GM18502 (cell line): ENCODE data around the gene MUC5B.
"Not testable (repeated sequence)": the region's sequence is repeated elsewhere in the genome, so short reads cannot be mapped to it uniquely, and the experiment has no call there.

ENCODE experiments used
- ATAC-seq: cut with Tn5 transposase; IDR thresholded peaks from one replicate; pipeline ENCODE4 v1.9.1; 2021; ENCODE audit warnings: mild to moderate bottlenecking; ENCODE audit not compliant: unreplicated experiment, poor library complexity

Gene MUC5B

GRCh38 chr11:1191786-1192470 lies 30.9 kb upstream of the MUC5B start:
- ATAC-seq: not testable (repeated sequence)

DNA sequence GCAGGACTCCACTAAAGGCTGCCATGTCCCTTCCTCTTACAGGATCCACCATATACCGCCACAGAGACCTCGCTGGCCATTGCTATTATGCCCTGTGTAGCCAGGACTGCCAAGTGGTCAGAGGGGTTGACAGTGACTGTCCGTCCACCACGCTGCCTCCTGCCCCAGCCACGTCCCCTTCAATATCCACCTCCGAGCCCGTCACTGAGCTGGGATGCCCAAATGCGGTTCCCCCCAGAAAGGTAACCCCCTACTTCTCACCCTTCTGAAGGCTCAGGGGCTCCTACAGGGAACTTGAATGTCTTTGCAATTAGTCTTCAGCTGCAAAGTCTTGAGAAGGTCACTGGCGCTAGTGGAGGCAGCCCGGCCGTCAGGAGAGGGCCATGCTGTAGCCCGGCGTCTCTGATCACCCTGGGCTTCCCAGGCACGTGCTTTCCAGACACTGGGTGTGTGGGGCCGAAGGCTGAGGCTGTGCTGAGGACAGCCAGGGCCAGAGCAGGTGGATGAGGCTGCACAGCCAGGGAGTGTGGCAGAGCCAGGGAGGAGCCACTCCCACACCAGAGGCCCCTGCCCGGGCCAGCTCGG lies 30.0 kb upstream of the MUC5B start:
- no peak for ATAC-seq

DNA sequence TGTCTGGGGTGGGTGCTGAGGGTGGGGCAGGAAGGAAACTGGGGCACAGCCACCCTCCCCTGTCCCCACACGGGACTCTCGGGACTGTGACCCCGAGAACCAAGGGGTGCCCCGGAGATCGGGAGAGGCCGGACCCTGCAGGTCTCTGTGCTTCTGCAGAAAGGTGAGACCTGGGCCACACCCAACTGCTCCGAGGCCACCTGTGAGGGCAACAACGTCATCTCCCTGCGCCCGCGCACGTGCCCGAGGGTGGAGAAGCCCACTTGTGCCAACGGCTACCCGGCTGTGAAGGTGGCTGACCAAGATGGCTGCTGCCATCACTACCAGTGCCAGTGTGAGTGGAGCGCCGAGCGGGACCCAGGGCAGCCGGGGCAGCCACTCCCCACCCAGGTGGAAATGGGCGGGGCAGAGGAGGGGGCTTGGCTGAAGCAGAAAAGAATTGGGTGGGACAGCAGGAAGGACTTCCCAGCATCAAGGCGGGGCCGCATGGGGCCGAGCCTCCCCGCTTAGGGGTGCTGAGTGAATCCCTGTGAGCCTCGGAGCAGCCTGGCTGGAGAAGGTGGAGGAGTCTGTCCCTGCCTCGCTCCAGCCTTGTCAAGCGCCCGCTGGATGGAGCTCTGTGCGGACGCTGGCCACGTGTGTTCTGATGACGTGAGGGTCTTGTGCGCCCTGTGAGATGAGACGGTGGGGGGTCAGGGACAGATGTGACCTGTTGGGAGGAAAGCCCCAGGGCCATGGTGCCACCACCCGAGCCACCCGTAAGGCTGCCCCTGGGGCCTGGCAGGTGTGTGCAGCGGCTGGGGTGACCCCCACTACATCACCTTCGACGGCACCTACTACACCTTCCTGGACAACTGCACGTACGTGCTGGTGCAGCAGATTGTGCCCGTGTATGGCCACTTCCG lies 29.3 kb upstream of the MUC5B start:
- ATAC-seq: no peak

DNA sequence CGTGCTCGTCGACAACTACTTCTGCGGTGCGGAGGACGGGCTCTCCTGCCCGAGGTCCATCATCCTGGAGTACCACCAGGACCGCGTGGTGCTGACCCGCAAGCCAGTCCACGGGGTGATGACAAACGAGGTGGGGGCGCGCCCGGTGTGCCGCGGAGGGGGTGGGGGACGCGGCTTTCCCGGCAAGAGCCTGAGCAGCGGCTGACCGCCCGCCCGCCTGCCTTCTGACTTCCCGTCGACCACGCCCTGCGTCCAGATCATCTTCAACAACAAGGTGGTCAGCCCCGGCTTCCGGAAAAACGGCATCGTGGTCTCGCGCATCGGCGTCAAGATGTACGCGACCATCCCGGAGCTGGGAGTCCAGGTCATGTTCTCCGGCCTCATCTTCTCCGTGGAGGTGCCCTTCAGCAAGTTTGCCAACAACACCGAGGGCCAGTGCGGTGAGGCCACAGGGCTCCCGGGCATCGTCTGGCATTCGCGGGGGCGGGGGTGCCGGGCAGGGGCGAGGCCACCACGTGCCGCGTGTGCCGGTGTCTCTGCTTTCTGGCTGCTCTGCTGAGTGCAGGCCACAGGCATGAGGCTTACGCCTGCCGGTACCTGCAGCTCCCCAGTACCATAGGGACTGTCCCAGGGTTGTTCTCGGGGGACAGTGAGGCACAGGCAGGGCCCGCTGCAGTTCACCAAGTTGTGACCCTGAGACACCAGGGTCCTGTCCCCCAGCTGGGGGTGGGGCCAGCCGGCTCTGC lies 28.5 kb upstream of the MUC5B start:
- ATAC-seq: no peak

GRCh38 chr11:1194977-1195681 lies 27.7 kb upstream of the MUC5B start:
- no peak for ATAC-seq

GRCh38 chr11:1195682-1196515 lies 27.0 kb upstream of the MUC5B start:
- ATAC-seq: no peak

GRCh38 chr11:1196516-1197391 lies 26.1 kb upstream of the MUC5B start:
- no peak for ATAC-seq

DNA sequence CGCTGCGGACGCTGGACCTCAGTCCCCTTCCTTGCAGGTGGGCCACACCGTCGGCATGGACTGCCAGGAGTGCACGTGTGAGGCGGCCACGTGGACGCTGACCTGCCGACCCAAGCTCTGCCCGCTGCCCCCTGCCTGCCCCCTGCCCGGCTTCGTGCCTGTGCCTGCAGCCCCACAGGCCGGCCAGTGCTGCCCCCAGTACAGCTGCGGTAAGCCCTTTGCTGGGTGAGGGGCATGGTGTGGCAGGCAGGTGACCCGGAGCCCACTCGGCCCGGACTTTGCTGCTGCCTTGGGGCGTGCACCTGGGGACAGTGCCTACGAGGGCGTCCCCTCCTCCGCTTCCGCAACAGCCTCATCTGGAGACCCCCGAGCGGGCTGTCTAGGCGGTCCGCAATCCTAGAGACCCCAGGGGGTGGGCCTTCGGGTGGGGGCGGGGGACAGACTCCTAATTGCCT lies 25.4 kb upstream of the MUC5B start:
- no peak for ATAC-seq

GRCh38 chr11:1197886-1198560 lies 24.8 kb upstream of the MUC5B start:
- no peak for ATAC-seq

DNA sequence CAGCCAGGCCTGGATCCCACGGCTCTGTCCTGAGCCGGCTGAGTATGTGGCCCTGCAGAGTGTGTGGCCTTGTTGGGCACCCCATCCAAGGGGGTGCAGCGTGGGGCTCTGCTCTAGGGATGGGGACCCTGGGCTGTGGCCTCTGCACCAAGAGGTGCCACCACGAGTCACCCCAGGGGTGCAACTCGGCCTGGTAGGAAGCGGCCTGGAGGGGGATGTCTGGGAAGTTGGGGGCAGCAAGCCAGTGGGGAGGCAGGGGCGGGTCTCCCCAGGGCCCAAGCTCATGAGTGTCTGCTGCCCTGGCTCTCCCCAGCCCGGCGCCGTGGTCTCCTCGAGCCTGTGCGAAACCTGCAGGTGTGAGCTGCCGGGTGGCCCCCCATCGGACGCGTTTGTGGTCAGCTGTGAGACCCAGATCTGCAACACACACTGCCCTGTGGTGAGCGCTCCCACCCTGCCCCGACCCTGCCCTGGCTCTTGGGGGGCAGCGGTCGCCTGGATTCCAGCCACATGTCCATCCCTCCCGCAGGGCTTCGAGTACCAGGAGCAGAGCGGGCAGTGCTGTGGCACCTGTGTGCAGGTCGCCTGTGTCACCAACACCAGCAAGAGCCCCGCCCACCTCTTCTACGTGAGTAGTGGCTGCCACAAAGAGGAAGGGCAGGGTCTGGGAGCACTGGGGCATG lies 24.2 kb upstream of the MUC5B start:
- no peak for ATAC-seq

GRCh38 chr11:1199241-1199750 lies 23.6 kb upstream of the MUC5B start:
- ATAC-seq: no peak

DNA sequence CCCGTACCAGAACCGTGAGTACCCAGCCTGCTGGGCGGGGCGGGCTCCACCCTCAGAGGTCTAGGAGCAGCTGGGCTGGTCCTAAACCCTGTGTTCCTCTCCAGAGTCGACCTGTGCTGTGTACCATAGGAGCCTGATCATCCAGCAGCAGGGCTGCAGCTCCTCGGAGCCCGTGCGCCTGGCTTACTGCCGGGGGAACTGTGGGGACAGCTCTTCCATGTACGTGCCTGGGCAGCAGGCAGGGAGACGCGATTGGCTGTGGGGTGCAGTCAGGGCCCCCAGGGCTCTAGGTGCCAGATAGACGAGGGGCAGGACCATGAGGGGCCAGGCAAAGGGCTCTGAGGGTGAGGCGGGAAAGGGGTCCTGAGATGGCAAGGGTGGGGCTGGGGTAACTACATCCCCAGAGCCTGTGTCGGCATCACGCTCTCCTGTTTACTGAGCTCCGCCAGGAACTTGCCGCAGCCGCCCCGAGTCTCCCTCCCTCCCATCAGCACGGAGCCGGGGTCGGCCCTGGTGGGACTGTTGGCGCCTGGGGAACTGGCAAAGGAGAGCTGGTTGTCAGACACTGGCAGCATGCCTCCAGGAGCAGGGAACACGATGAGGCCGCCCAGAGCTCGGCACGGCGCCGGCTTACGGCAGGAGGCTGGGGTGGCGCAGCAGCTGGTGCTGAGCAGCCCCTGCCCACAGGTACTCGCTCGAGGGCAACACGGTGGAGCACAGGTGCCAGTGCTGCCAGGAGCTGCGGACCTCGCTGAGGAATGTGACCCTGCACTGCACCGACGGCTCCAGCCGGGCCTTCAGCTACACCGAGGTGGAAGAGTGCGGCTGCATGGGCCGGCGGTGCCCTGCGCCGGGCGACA lies 22.9 kb upstream of the MUC5B start:
- ATAC-seq: no peak

GRCh38 chr11:1200611-1201191 lies 22.2 kb upstream of the MUC5B start:
- ATAC-seq: no peak

- no peak for ATAC-seq
Observed at GRCh38 chr11:1201395-1202153, 21.3 kb upstream of the MUC5B start.
